H54 (cell line): ENCODE measurements around the gene SIRPB1.
"Not testable (repeated sequence)": the region's sequence is repeated elsewhere in the genome, so short reads cannot be mapped to it uniquely, and the experiment has no call there.

Experiments
- DNase-seq: peaks from one replicate; pipeline ENCODE4 v3.0.0; 2011; ENCODE audit warnings: low spot score, mixed read lengths; ENCODE audit not compliant: insufficient read length
- FAIRE-seq: peaks from 3 replicates; lab custom pipeline; 2011; peaks lifted over from hg19 to GRCh38; lab: Jason Lieb, UNC
- POLR2A ChIP-seq: IDR thresholded peaks from 2 replicates; pipeline ENCODE4 v1.6.1; 2011; ENCODE audit warnings: low read depth, mild to moderate bottlenecking, low read length

SIRPB1 gene

GRCh38 chr20:1595333-1595732 lies 24.5 kb downstream of the SIRPB1 start:
- FAIRE-seq (no peak), DNase-seq (no peak)
- no peak for TF ChIP-seq POLR2A

- no peak for TF ChIP-seq POLR2A
- DNase-seq (no peak), FAIRE-seq (peak; percentile 73)
Observed at GRCh38 chr20:1588533-1589460, 31.0 kb downstream of the SIRPB1 start.

DNA sequence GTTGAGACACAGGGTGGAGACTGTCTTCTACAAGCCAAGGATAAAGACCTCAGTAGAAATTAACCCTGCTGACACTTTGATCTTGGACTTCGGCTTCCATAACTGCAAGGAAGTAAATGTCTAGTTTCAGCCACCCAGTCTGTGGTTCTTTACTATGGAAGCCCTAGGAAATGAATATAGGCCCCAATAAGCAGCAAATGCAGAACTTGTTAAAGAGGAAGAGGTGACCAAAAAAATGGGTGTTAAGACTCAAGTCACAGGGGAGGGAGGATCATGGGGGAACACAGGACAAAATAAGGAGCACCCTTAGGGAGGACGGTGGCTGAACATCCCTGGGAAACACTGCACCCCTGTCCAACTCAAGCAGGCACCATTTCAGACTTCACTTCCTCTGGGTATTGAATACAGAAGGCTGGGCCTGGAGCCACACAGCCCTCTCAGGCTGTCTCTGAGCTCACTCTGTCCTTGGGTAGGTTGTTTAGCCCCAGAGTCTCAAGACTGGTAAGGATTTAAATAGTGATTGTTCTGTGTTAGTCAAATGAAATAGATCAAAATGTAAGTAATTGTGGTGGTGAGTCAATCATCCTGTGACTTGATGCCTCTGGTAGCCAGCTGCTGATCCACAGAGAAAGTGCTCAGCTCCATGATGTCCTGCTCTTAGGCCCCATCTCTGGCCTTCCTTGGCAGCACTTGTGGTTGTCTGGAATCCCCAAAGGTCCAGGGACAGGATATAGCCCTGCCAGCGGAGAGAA lies 31.9 kb downstream of the SIRPB1 start:
- DNase-seq (no peak), FAIRE-seq (no peak)
- no peak for TF ChIP-seq POLR2A

DNA sequence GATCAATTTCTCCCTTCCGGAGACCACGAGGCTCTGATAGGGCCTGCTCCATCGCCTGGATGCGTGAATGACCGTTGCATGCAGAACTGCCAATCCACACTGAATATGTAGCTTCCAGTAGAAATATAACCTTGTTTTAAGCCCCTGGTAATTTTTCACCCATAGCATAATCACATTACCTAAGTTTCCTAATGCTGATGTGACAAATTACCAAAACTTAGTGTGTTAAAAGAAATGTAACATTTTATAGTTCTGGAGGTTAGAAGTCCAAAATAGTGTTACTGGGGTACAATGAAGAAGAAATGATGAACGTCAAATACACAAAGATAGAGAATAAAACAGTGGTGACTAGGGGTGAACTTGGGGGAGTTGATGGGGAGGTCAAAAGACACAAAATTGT lies 40.3 kb downstream of the SIRPB1 start:
- DNase-seq (no peak), FAIRE-seq (no peak)
- TF ChIP-seq POLR2A, result no peak

GRCh38 chr20:1577906-1578305 lies 41.9 kb downstream of the SIRPB1 start:
- no peak for TF ChIP-seq POLR2A
- FAIRE-seq, result no peak
- no peak for DNase-seq

DNA sequence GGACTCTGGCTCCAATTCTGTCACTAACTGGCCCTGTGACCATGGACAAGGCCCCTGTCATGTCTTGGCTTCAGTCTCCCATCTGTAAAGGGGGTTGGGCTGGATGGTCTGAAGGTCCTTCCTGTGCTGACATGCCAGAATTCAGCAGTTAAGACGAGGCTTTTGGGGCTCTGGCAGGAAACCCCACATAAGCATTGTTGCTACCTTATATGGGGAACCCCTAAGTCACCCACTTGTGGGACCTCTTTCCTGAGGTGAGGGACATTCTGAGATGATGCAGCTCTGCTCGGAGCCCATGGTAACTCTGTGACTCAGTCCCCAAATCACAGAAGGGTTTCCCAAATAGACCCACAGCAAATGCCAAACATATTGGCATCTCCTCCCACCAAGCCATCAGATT lies 42.5 kb downstream of the SIRPB1 start:
- DNase-seq, FAIRE-seq: not testable (repeated sequence)

GRCh38 chr20:1576641-1577040 lies 43.2 kb downstream of the SIRPB1 start:
- FAIRE-seq (no peak), DNase-seq (no peak)
- no peak for TF ChIP-seq POLR2A

DNA sequence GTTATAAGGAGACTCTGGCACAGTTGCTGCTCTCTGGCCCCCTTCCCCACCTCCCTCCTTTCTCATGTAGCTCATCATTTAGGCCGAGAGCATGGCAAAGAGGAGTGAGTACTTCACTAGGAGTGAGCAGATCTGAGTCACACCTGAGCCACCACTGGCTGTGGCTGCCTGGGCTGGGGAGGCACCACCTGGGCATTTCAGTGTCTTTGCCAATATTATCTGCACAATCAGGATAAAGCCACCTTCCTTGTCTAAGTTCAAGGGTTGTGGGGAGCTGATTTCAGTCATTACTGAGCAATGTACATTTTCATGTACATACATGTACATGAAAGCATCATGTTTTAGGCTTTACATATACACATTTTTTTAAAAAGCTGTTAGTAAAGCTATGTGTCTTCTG lies 43.8 kb downstream of the SIRPB1 start:
- DNase-seq, FAIRE-seq: not testable (repeated sequence)

GRCh38 chr20:1571583-1571982 lies 48.2 kb downstream of the SIRPB1 start:
- not testable (repeated sequence) for FAIRE-seq, DNase-seq
